IMR-90 (cell line): ENCODE measurements around the gene RAB25. TPM values are rescaled to one million over a fixed set of nuclear protein-coding genes. Genes with fewer than 3 reads are reported as not detected.

Experiments used
- ATAC-seq: fragments of 200-7000 bp; cut with Tn5 transposase; 2 replicates; pipeline ENCODE4 v1.9.1; 2020; ENCODE audit warnings: low read depth, mild to moderate bottlenecking, moderate library complexity
- BruUV-seq: library from RNA; stranded (reverse); fragments of 400-500 nt; replicated peaks from 2 replicates; lab custom pipeline; 2021; lab: Mats Ljungman, UMichigan
- CTCF ChIA-PET: fragments of 300-600 bp; formaldehyde crosslinking; extraction: SDS; loops from one replicate; lab custom pipeline; 2021; ENCODE audit warnings: antibody characterized with exemption; lab: Yijun Ruan, JAX
- POLR2A ChIA-PET: fragments of 300-600 bp; sonication (Branson Sonifier 250); formaldehyde crosslinking; loops from one replicate; lab custom pipeline; 2022; ENCODE audit warnings: antibody characterized with exemption; ENCODE audit not compliant: unreplicated experiment; lab: Charles Lee
- DNase-seq: peaks from one replicate; pipeline ENCODE4 v3.0.0; 2013
- H2AFZ ChIP-seq: replicated peaks from 2 replicates; pipeline ENCODE3; 2013; ENCODE audit warnings: low read length, mild to moderate bottlenecking; ENCODE audit not compliant: poor library complexity
- H2AK5ac ChIP-seq: 2 replicates; pipeline ENCODE4 v1.6.1; 2013; ENCODE audit warnings: low read depth, low read length, inconsistent platforms
- H2AK9ac ChIP-seq: replicated peaks from 2 replicates; pipeline ENCODE3; 2013; ENCODE audit warnings: mild to moderate bottlenecking, low read depth, low read length, moderate library complexity; ENCODE audit not compliant: poor library complexity
- H2BK120ac ChIP-seq: 2 replicates; pipeline ENCODE4 v1.6.1; 2013; ENCODE audit warnings: low read depth, low read length, inconsistent platforms
- H2BK15ac ChIP-seq: 3 replicates; pipeline ENCODE4 v1.6.1; 2013; ENCODE audit warnings: low read depth, low read length, inconsistent platforms
- H2BK20ac ChIP-seq: 2 replicates; pipeline ENCODE4 v1.6.1; 2013; ENCODE audit warnings: low read depth, mild to moderate bottlenecking, inconsistent platforms, low read length, moderate library complexity
- H2BK5ac ChIP-seq: 2 replicates; pipeline ENCODE4 v1.6.1; 2013; ENCODE audit warnings: mild to moderate bottlenecking, low read depth, low read length, inconsistent platforms; ENCODE audit not compliant: poor library complexity, severe bottlenecking
- H3K14ac ChIP-seq: replicated peaks from 2 replicates; pipeline ENCODE4 v1.6.1; 2013; ENCODE audit warnings: low read depth, low read length, inconsistent platforms
- H3K18ac ChIP-seq: 2 replicates; pipeline ENCODE4 v1.6.1; 2013; ENCODE audit warnings: low read depth, low read length, control low read depth
- H3K23ac ChIP-seq: 2 replicates; pipeline ENCODE4 v1.6.1; 2013; ENCODE audit warnings: low read depth, low read length, inconsistent platforms
- H3K27ac ChIP-seq: 2 replicates; pipeline ENCODE4 v1.5.1; 2013; ENCODE audit warnings: mild to moderate bottlenecking, control low read depth, low read length; ENCODE audit not compliant: insufficient read depth
- H3K27me3 ChIP-seq: 2 replicates; pipeline ENCODE4 v1.6.1; 2013; ENCODE audit warnings: low read length; ENCODE audit not compliant: control insufficient read depth, insufficient read depth
- H3K36me3 ChIP-seq: 2 replicates; pipeline ENCODE4 v1.6.1; 2013; ENCODE audit warnings: low read length, mixed read lengths; ENCODE audit not compliant: control insufficient read depth, insufficient read depth
- H3K4ac ChIP-seq: 2 replicates; pipeline ENCODE4 v1.6.1; 2013; ENCODE audit warnings: low read depth, low read length, inconsistent platforms
- H3K4me1 ChIP-seq: 2 replicates; pipeline ENCODE4 v1.6.1; 2013; ENCODE audit warnings: low read length, mixed read lengths; ENCODE audit not compliant: control insufficient read depth, insufficient read depth
- H3K4me2 ChIP-seq: 2 replicates; pipeline ENCODE4 v1.6.1; 2013; ENCODE audit warnings: low read depth, mild to moderate bottlenecking, control low read depth, low read length, moderate library complexity
- H3K4me3 ChIP-seq: 2 replicates; pipeline ENCODE4 v1.5.1; 2013; ENCODE audit warnings: low read depth, mild to moderate bottlenecking, control low read depth, low read length, moderate library complexity; ENCODE audit not compliant: insufficient read depth
- H3K56ac ChIP-seq: 2 replicates; pipeline ENCODE4 v1.6.1; 2013; ENCODE audit warnings: low read length, inconsistent platforms; ENCODE audit not compliant: insufficient read depth; ENCODE audit errors: extremely low read depth
- H3K79me1 ChIP-seq, 2 experiments: 2 replicates each; pipeline ENCODE4 v1.6.1; 2013; ENCODE audit warnings: low read length in 2 of 2, inconsistent platforms in 1 of 2, low read depth in 1 of 2
- H3K9ac ChIP-seq: 2 replicates; pipeline ENCODE4 v1.6.1; 2013; ENCODE audit warnings: low read depth, low read length, control low read depth
- H3K9me1 ChIP-seq: 2 replicates; pipeline ENCODE4 v1.6.1; 2013; ENCODE audit warnings: low read length, inconsistent platforms; ENCODE audit not compliant: insufficient read depth
- H3K9me3 ChIP-seq: 2 replicates; pipeline ENCODE4 v1.6.1; 2013; ENCODE audit warnings: low read length; ENCODE audit not compliant: control insufficient read depth, insufficient read depth
- H4K20me1 ChIP-seq: 2 replicates; pipeline ENCODE4 v1.6.1; 2013; ENCODE audit warnings: low read length, inconsistent platforms; ENCODE audit not compliant: insufficient read depth
- H4K5ac ChIP-seq: 2 replicates; pipeline ENCODE4 v1.6.1; 2013; ENCODE audit warnings: mild to moderate bottlenecking, low read depth, low read length, control low read depth
- H4K8ac ChIP-seq, 2 experiments: 2 replicates each; pipeline ENCODE4 v1.6.1; 2013; ENCODE audit warnings: low read depth in 2 of 2, low read length in 2 of 2, control low read depth in 1 of 2, inconsistent platforms in 1 of 2
- H4K91ac ChIP-seq: 2 replicates; pipeline ENCODE4 v1.6.1; 2013; ENCODE audit warnings: low read depth, low read length, inconsistent platforms; ENCODE audit not compliant: insufficient read depth
- CHD1 ChIP-seq: IDR thresholded peaks from 2 replicates; pipeline ENCODE4 v1.6.1; 2012; ENCODE audit warnings: low read depth, low read length, improper control_type of control experiment
- CTCF ChIP-seq: conservative IDR thresholded peaks from 2 replicates; pipeline ENCODE4 v1.5.1; 2012; ENCODE audit warnings: mild to moderate bottlenecking, low read depth, low read length, improper control_type of control experiment
- ELK1 ChIP-seq: fragments of 150-350 bp; IDR thresholded peaks from 2 replicates; pipeline ENCODE4 v1.6.1; 2016; ENCODE audit warnings: low read depth, mild to moderate bottlenecking, low read length, moderate library complexity, borderline replicate concordance
- MAFK ChIP-seq: IDR thresholded peaks from 2 replicates; pipeline ENCODE4 v1.6.1; 2012; ENCODE audit warnings: low read depth, low read length, improper control_type of control experiment
- MAZ ChIP-seq: IDR thresholded peaks from 2 replicates; pipeline ENCODE4 v1.6.1; 2012; ENCODE audit warnings: low read depth, mild to moderate bottlenecking, low read length, improper control_type of control experiment, moderate library complexity, borderline replicate concordance
- MXI1 ChIP-seq: IDR thresholded peaks from 2 replicates; pipeline ENCODE4 v1.6.1; 2012; ENCODE audit warnings: low read depth, mild to moderate bottlenecking, low read length, moderate library complexity, borderline replicate concordance
- RFX5 ChIP-seq: IDR thresholded peaks from 2 replicates; pipeline ENCODE4 v1.8.0; 2012; ENCODE audit warnings: low read depth, mild to moderate bottlenecking, low read length, moderate library complexity
- WGBS, 2 experiments: methylation state at CpG; one replicate each; pipeline versions ENCODE4 v1.1.5 to v1.1.7; 2013; ENCODE audit warnings: missing lambda C conversion rate in 2 of 2; ENCODE audit not compliant: insufficient read length in 1 of 2; ENCODE audit errors: extremely low coverage in 2 of 2; 5-methylcytosine and 5-hydroxymethylcytosine counted together
- dilution Hi-C: fragments of 300-500 bp; cut with HindIII; formaldehyde crosslinking; loops from one replicate; pipeline ENCODE4 v1.14.3; 2018; ENCODE audit warnings: low sequenced_read_pairs; ENCODE audit not compliant: unreplicated experiment
- in situ Hi-C: fragments of 300-500 bp; cut with MboI; formaldehyde crosslinking; loops from 3 replicates; pipeline ENCODE4 v1.14.3; 2019; ENCODE audit warnings: low sequenced_read_pairs, inconsistent platforms, mixed read lengths
- intact Hi-C: fragments of 100-400 bp; cut with micrococcal nuclease; formaldehyde crosslinking; loops from 2 replicates; pipeline ENCODE4 v1.10.0; 2022
- polyA plus RNA-seq, 3 experiments: library from polyadenylated mRNA; depleted of rRNA; stranded (reverse); fragments of >200 nt; gene quantifications; 2 replicates each; pipeline ENCODE4 v1.2.3, GENCODE V29; 2012; ENCODE audit warnings: low replicate concordance in 1 of 3
- total RNA-seq: library from RNA; depleted of rRNA; stranded (reverse); fragments of >200 nt; gene quantifications from 2 replicates; pipeline ENCODE4 v1.2.3, GENCODE V29; 2012

Gene RAB25
- total and polyA plus RNA-seq, 2 of the 4 experiments (the other 2 are of a cell fraction), result not detected

DNA sequence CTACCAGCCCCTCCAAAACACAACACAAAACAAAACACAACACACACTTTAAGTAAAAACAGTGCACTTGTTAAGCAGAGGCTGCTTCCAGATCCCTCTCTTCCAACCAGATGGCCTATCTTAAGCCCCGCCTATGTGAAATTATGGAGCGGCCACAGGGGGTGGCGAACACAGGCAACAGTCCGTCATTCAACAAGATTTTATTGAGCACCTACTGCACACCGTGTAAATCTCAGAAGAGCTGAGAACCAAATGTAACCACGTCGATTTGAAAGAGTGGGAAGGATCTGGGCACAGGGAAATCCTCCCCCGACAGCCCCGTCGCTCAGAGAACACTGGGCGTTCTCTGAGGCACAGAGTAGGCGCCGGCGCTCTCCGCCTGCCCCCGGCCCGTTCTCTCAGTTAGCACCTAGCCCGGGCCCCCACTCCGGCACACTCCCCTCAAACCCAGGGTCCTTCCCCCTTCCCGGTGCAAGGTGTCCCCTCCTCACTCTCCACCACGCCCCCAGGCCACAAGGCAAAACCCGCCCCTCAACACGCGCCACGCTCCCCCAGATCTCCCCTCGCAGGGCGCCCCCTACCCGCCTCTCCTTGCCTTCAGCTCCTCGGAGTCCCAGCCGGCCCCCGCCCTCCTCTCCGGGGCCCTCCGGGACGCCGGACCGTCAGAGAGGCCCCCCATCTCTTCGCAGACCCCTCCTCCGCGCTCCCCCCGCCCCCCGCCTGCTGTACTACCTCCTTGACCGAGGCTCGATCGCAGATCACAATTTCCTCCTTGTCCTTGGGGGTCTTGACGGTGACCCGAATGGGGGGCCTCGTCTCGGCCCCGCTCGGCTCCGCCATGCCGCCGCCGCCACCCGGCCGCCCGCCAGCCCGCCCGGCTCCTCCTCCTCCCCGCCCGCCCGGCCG is 7.8 kb upstream of the RAB25 start:
- Histone ChIP-seq H2BK5ac (no peak overlapping the region), H2BK120ac (no peak overlapping the region), H3K4ac (peak overlapping the region; percentile 12), H4K5ac (no peak overlapping the region), H3K4me3 (peak overlapping the region; percentile 68), H3K23ac (no peak overlapping the region), H2BK20ac (no peak overlapping the region), H3K79me1 (peaks cover 30 to 73% of the 10 kb centered on the region in 2 experiments), H2AK9ac (peak overlapping the region; percentile 85), H3K27me3 (no peaks in the 10 kb centered on the region), H4K91ac (no peak overlapping the region; the same call in 1 of the 2 replicates), H3K9ac (peak overlapping the region; percentile 62), H4K8ac (no peak overlapping the region; a peak in 1 of 4 replicates), H3K4me1 (peaks cover 4% of the 10 kb centered on the region; the same call in 1 of the 2 replicates), H3K14ac (no peak overlapping the region), H3K18ac (no peak overlapping the region), H2AK5ac (no peak overlapping the region), H3K36me3 (peaks cover 19% of the 10 kb centered on the region), H3K4me2 (peak overlapping the region; percentile 70), H3K27ac (peak overlapping the region; percentile 64), H2BK15ac (no peak overlapping the region), H2AFZ (peak overlapping the region; percentile 93), H3K56ac (no peak overlapping the region), H3K9me1 (peaks cover 18% of the 10 kb centered on the region), H4K20me1 (0 out of 2 replicates have a peak, but pooled peaks cover 2% of the 10 kb centered on the region), H3K9me3 (no peaks in the 10 kb centered on the region)
- DNase-seq (peak; percentile 69), ATAC-seq (peak; percentile 26)
- intact Hi-C loops (loop anchor here (2.0 kb wide), 1 partner anchor 26 kb away; no protein-coding TSS in a partner anchor), dilution Hi-C loops (no loop called here), in situ Hi-C loops (no loop called here)
- WGBS, 2 experiments, result 1% methylated on average over 12 of the region's 63 CpGs; no CpG with 5 or more reads in 1 of the 2 experiments
- ChIA-PET POLR2A (no interaction called here), CTCF (no interaction called here)
- BruUV-seq, result no TSS peak
- TF ChIP-seq CHD1, result no peak
- no peak for TF ChIP-seq MAFK
- 0 out of 2 replicates have a peak, but pooled peaks have one; percentile 12 for TF ChIP-seq MAZ
- 0 out of 2 replicates have a peak, but pooled peaks have one; percentile 44 for TF ChIP-seq MXI1
- TF ChIP-seq RFX5, result no peak
- peak; percentile 40 for TF ChIP-seq CTCF
- TF ChIP-seq ELK1, result no peak
